Measurements from ENCODE around the gene NKAIN2. TPM values are rescaled to one million over a fixed set of nuclear protein-coding genes. Genes with fewer than 3 reads are reported as not detected.
A peak's percentile ranks its signal among the peaks of the same experiment; 100 is the strongest.
"Not testable (repeated sequence)": the region's sequence is repeated elsewhere in the genome, so short reads cannot be mapped to it uniquely, and the experiment has no call there.

Gene NKAIN2
- total RNA-seq, 1 experiment from 2014 or later, result 0.06 TPM

- DNase-seq (ENCODE audit: low read depth), result no peak
Observed at GRCh38 chr6:123962508-123962907, 158.8 kb downstream of the NKAIN2 start.

GRCh38 chr6:123965894-123966293 is 162.2 kb downstream of the NKAIN2 start:
- DNase-seq (ENCODE audit: low read depth), result peak; percentile 62

GRCh38 chr6:123966618-123967017 is 163.0 kb downstream of the NKAIN2 start:
- no peak for DNase-seq (ENCODE audit: low read depth)

- no peak for DNase-seq (ENCODE audit: low read depth)
Observed at GRCh38 chr6:123967905-123968304, 164.2 kb downstream of the NKAIN2 start.

GRCh38 chr6:123972600-123973294 is 169.1 kb downstream of the NKAIN2 start:
- no peak for DNase-seq (ENCODE audit: low read depth)

- DNase-seq (ENCODE audit: low read depth), result no peak
Observed at GRCh38 chr6:123980311-123980710, 176.6 kb downstream of the NKAIN2 start.

- no peak for DNase-seq (ENCODE audit: low read depth)
Observed at GRCh38 chr6:123986938-123987337, 183.3 kb downstream of the NKAIN2 start.

GRCh38 chr6:123989918-123990317 is 186.3 kb downstream of the NKAIN2 start:
- not testable (repeated sequence) for DNase-seq (ENCODE audit: low read depth)

GRCh38 chr6:123990376-123990775 is 186.7 kb downstream of the NKAIN2 start:
- peak; percentile 10 for DNase-seq (ENCODE audit: low read depth)

- no peak for DNase-seq (ENCODE audit: low read depth)
Observed at GRCh38 chr6:123994168-123994567, 190.5 kb downstream of the NKAIN2 start.

- DNase-seq (ENCODE audit: low read depth), result no peak
Observed at GRCh38 chr6:123994891-123995635, 191.4 kb downstream of the NKAIN2 start.

GRCh38 chr6:123997223-123997622 is 193.6 kb downstream of the NKAIN2 start:
- peak; percentile 28 for DNase-seq (ENCODE audit: low read depth)

GRCh38 chr6:124002377-124003081 is 198.9 kb downstream of the NKAIN2 start:
- peak; percentile 29 for DNase-seq (ENCODE audit: low read depth)

GRCh38 chr6:124007266-124007665 is 203.6 kb downstream of the NKAIN2 start:
- no peak for DNase-seq (ENCODE audit: low read depth)

GRCh38 chr6:124008000-124008987 is 204.6 kb downstream of the NKAIN2 start:
- no peak for DNase-seq (ENCODE audit: low read depth)

- DNase-seq (ENCODE audit: low read depth), result no peak
Observed at GRCh38 chr6:124008988-124009765, 205.5 kb downstream of the NKAIN2 start.

- DNase-seq (ENCODE audit: low read depth), result no peak
Observed at GRCh38 chr6:124010574-124010973, 206.9 kb downstream of the NKAIN2 start.

- no peak for DNase-seq (ENCODE audit: low read depth)
Observed at GRCh38 chr6:124011180-124011579, 207.5 kb downstream of the NKAIN2 start.

- DNase-seq (ENCODE audit: low read depth), result not testable (repeated sequence)
Observed at GRCh38 chr6:124022051-124022450, 218.4 kb downstream of the NKAIN2 start.

GRCh38 chr6:124022641-124023040 is 219.0 kb downstream of the NKAIN2 start:
- no peak for DNase-seq (ENCODE audit: low read depth)

All from LHCN-M2 (cell line).